ENCODE measurements around the gene CYP4F2.
"Not testable (repeated sequence)": the region's sequence is repeated elsewhere in the genome, so short reads cannot be mapped to it uniquely, and the experiment has no call there.

CYP4F2 gene, protein sequence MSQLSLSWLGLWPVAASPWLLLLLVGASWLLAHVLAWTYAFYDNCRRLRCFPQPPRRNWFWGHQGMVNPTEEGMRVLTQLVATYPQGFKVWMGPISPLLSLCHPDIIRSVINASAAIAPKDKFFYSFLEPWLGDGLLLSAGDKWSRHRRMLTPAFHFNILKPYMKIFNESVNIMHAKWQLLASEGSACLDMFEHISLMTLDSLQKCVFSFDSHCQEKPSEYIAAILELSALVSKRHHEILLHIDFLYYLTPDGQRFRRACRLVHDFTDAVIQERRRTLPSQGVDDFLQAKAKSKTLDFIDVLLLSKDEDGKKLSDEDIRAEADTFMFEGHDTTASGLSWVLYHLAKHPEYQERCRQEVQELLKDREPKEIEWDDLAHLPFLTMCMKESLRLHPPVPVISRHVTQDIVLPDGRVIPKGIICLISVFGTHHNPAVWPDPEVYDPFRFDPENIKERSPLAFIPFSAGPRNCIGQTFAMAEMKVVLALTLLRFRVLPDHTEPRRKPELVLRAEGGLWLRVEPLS

DNA sequence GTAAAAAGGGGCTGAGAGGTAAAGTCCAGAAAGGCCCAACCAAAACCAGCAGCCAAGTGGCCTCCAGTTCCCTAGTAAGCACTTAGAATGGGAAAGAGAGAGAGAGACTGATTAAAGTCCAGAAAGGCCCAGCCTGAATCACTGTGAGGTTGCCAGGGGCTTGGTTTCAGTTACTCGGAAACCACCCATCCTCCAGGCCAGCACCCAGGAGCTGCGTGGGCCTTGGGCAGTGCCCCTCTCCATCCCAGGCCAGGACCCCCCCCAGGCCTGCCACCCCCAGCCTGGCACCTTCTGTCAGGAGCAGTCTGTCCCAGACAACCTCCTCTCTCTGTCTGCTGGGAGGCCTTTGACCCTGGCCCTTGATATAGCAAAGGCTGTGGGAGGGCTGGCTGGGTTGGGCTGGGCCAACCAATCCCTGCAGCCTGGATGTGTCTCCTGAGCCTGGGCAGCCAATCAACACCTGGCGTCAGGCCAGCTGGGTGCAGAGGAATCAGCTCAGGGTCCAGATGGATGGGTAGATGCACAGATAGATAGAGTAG is at the start of gene CYP4F2:
CYP4F2 (minus strand) TSS at position 337 of the 539 bp plus-strand sequence. CDS start 463 bp downstream, outside the sequence.
- no peak for DNase-seq

DNA sequence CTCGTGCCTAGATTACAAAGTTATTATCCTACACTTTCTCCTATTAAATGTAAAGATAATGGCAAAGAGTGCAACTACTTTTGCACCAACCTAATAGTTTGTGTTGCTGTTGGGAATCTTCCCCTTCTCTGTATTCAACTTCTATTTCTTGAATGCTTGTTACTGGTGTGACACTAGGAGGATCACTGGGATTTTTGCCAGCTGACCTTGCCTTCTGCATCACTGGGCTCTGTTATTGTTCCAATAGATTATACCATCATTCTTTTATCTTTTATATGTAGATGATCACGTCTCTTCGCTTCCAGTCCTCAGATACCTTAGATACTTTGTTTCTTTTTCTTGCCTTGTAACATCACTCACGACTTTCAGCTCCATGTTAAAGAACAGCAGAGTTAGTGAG is 47.4 kb upstream of the CYP4F2 start:
- no peak for DNase-seq

DNA sequence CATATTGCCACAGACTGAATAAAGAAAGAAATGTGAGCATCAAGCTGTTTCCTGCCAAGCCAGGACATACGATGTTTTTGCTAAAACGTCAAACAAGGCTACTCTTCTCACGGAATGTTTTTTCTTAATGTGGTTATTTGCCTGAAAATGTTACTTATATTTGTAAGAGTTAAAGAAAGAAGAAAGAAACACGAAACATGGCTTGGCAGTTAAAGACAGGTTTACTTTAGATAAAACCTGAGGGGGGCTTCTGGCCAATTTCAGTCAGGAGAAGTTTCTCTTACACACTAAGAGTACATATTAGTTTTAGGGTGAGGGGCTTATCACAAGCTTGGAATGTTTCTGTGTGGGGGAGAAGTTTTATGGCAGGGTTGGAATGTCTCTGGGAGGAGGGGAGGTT is 46.5 kb upstream of the CYP4F2 start:
- DNase-seq, result no peak

GRCh38 chr19:15937771-15938170 is 39.9 kb upstream of the CYP4F2 start:
- DNase-seq, result no peak

DNA sequence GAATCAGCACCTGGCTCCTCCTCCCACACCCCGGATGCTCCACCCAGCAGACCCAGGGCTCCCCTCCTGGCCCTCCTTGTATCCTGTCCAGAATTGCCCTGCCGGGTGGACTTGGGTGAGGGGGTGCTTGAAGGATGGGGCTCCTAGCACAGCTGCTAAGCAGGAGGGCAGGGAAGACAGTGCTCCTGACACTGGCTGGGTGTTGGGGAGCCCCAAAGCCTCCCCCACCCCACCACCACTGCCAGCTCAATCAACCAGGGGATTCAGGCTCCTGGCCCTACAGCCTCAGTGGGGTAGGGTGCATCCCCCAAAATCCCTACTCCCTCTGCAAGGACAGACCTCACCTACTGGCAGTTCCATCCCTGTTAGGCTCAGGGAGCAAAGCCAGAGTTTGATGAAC is 39.1 kb upstream of the CYP4F2 start:
- DNase-seq, result no peak

DNA sequence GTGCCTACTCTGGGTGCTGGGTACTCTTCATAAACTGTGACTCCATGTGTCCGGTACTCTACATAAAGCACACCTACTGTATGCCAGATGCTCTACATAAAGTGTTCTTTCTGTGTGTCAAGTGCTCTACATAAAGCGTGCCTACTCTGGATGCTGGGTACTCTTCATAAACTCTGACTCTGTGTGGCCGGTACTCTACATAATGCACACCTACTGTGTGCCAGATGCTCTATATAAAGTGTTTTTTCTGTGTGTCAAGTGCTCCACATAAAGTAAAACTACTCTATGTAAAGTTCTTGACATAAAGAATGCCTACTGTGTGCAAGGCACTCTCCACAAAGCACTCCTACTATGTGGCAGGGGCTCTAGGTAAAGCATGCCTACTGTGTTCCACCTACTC is 38.3 kb upstream of the CYP4F2 start:
- DNase-seq, result no peak

DNA sequence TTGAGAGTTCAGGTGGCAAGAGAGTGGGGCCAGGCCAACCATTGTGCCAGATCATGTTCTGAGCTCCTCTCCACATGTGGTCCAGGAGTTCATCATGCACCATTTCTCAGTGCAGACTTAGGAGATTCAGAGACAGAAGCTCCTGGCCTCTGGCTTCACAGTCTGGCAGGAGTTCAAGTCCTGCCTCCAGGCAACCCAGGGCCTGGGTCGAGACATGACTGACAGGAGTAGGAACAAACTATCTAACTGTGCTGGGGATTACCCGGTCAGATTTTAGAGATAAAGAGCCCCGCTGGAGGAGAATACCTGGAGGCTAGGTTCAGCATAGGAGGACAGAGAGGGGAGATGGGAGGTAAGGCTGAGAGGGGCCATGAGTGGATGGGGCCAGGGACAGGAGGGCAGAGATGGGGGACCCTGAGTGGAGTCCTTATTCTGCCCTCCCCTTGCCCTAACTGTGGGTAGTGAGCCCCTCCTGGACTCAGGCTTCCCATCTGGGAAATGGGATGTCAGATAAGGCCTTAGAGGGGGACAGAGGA is 37.4 kb upstream of the CYP4F2 start:
- DNase-seq, result no peak

- no peak for DNase-seq
These were observed 36.6 kb upstream of the CYP4F2 start, which contains the start of gene CYP4F11 for GRCh38 chr19:15934332-15935078. TSS of gene CYP4F11 (minus strand) at chr19:15934529. CDS start at chr19:15934408, 121 bp downstream.

DNA sequence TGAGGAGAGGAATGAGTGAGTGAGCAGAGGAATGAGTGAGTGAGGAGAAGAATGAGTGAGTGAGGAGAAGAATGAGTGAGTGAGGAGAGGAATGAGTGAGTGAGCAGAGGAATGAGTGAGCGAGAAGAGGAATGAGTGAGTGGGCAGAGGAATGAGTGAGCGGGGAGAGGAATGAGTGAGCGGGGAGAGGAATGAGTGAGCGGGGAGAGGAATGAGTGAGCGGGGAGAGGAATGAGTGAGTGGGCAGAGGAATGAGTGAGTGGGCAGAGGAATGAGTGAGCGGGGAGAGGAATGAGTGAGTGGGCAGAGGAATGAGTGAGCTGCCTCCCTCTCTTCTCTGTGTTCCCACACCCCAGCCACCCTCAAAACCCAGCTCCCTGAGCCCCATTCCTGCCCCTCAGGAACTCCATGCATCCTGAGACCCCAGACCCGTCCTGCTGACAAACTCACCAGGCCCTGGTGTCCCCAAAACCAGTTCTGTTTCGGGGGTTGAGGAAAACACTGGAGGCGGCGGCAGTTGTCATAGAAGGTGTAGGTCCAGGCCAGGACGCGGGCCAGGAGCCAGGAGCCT is 36.0 kb upstream of the CYP4F2 start:
- peak in 1 of 2 experiments; percentile 9 for DNase-seq

DNA sequence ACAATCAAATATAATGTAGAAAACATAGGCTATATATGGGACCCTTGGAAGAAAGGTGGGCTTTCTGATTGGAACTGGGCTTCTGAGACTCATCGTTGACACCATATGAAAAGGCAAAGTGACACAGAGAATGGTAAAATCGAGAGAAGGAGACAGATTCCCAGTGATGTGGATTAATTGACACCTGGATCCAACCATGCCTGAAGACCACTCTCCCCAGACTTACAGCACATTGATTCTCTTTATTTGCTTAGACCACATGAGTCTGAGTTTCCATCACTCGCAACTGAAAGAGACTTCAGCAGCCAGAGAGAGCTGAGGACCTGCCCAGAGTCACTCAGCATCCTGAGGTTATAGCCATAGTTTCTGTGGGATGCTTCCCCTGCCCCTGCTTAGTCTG is 30.4 kb upstream of the CYP4F2 start:
- no peak for DNase-seq

GRCh38 chr19:15926484-15926883 is 28.6 kb upstream of the CYP4F2 start:
- DNase-seq, result no peak

- DNase-seq, result no peak
These were observed 25.8 kb upstream of the CYP4F2 start for GRCh38 chr19:15923702-15924101.

GRCh38 chr19:15922021-15922420 is 24.1 kb upstream of the CYP4F2 start:
- no peak for DNase-seq

- DNase-seq, result no peak
These were observed 21.4 kb upstream of the CYP4F2 start for GRCh38 chr19:15919243-15919642.

- no peak for DNase-seq
These were observed 17.2 kb upstream of the CYP4F2 start for GRCh38 chr19:15915109-15915508.

GRCh38 chr19:15913830-15914229 is 16.0 kb upstream of the CYP4F2 start:
- DNase-seq, result no peak

- DNase-seq, result no peak
These were observed 15.5 kb upstream of the CYP4F2 start for GRCh38 chr19:15913384-15913783.

DNA sequence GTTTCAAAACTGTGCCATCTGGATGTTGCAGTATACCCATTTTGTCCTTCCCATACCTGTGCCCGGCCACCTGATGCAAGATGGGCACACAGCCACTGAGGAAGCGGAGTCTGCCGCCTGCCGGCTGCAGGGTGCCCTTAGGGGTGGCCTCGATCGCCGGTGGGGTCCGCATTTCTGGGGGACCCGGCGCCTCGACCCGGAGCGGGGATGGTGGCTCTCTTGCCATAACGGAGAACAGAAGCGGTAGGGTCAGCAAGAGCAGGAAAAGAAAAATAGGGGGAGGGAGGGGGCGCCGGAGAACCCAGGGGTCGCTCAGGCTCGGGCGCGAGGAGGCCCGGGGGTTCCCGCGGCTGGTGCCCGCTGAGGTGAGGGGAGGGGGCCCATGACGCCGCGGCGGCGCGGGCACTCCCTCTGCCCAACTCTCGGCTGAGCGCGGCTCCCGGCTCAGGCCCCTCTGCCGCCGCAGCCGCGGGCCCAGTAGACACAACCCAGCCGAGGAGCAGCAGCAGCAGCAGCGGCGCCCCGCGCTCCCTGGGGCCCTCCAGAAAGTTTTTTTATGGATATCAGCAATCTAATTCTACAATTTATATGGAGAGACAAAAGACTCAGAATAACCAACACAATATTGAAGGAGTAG is 13.8 kb upstream of the CYP4F2 start:
- no peak for DNase-seq

DNA sequence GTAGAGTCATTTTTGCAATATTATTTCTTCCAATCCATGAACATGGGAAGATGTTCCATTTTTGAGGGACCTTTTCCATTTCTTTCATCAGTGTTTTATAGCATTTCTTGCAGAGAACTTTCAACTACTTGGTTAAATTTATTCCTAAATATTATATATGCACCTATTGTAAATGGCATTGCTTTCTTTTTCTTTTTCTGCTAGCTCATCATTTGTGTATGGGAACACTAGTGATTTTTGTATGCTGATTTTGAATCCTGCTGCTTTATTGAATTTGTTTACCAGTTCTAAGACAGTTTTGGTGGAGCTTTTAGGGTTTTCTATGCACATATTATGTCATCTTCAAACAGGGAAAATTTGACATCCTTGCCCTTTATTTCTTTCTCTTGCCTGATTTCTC is 7.2 kb upstream of the CYP4F2 start:
- DNase-seq, result no peak

DNA sequence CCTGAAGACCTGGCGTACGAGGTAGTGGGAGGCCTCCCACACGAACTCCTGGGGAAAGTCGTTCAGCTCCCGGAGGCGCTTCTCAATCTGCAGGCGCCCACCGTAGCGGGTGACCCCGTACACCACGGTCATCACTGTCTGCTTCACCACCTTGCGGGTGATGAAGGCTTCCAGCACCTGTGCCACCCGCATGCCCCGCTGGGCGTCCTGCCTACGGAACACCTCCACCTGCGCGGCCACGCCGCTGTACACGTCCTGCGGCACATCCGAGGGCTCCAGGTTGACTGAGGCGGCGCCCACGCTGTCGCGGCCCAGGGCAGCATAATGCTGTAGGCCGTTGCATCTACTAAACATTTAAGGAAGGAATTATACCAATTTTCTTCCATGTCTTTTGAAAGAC is 5.0 kb upstream of the CYP4F2 start:
- not testable (repeated sequence) for DNase-seq

- DNase-seq, result no peak
These were observed 4.4 kb upstream of the CYP4F2 start for GRCh38 chr19:15902254-15902653.

DNA sequence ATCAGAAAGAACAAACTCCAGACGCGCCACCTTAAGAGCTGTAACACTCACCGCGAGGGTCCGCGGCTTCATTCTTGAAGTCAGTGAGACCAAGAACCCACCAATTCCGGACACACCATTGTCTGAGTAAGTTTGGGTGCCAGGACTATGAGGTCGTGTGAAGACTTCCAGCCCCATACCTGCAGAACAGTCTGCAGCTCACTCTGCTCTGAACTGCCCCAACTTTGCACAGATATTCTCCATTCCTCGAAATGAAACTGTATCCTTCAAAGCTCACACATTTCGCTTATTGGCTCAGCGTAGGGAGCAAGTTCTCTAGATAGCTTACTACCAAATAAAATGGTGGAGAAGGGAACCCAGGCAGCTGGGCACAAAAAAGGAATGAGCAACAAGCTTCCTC is 2.6 kb upstream of the CYP4F2 start:
- no peak for DNase-seq
